ENCODE data around the gene ACSS1.

DNA sequence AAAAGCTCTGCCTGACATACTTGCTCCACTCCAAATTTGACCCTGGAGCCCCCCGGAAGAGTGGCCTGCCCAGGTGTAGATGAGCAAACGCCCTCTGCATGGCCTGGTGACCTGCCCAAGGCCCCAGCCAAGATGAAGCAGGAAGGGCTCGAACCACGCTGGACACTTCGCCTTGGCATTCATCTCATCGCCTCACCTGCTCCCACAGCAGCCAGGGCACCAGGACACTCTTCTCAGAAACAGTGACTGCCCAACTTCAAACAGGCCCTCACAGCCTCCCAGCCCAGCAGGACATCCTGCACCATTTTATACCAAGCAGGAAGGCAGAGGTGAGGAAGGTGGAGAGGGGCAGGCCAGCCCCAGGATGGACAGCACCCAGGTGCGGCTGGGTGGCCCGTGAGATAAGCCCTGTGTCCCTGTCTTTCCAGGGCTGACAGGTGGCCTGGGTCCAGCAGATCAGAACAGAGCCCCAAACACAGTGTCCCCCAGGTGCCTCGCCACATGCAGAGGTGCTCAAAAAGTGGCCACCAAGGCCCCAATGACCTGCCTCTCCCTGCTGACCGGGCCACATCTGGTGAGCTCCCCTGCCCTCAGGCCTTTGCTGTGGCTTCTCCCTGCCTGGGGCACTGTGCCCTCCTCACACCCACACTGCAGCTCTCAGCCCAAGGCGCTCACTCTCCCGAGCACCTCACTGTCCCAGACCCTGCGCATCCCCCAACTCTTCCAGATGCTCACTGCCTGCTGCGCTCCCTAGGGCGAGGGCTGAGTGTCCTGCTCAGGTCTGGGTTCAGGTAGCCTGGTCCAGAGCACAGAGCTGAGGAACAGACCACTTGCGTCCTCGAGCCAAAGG lies 7.2 kb downstream of the ACSS1 start:
- TF ChIP-seq, protein P1, sequence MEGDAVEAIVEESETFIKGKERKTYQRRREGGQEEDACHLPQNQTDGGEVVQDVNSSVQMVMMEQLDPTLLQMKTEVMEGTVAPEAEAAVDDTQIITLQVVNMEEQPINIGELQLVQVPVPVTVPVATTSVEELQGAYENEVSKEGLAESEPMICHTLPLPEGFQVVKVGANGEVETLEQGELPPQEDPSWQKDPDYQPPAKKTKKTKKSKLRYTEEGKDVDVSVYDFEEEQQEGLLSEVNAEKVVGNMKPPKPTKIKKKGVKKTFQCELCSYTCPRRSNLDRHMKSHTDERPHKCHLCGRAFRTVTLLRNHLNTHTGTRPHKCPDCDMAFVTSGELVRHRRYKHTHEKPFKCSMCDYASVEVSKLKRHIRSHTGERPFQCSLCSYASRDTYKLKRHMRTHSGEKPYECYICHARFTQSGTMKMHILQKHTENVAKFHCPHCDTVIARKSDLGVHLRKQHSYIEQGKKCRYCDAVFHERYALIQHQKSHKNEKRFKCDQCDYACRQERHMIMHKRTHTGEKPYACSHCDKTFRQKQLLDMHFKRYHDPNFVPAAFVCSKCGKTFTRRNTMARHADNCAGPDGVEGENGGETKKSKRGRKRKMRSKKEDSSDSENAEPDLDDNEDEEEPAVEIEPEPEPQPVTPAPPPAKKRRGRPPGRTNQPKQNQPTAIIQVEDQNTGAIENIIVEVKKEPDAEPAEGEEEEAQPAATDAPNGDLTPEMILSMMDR (IDR thresholded peaks at IDR 0.05): no peak
- TF ChIP-seq POLR2A (IDR thresholded peaks at IDR 0.05): no peak
